ENCODE data around the gene CCDC78.
"Not testable (repeated sequence)": the region's sequence is repeated elsewhere in the genome, so short reads cannot be mapped to it uniquely, and the experiment has no call there.

Gene CCDC78

DNA sequence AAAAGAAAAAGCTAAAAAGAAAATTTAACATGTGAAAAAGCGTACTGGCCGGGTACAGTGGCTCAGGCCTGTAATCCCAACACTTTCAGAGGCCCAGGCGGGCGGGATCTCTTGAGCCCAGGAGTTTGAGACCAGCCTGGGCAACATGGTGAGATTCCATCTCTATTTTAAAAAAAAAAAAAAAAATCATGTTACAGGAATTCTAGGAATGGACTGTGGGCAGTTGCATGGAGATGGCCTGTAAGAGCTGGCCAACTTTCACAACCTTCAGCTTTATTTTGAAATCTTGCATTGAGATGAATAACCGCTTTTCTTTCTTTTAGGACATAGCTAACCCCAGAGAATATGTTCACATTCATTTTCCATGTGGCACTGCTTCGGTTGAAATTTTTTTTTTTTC is 22.8 kb upstream of the CCDC78 start:
- ChIA-PET POLR2A (interaction anchor here (0.8 to 2.0 kb wide), 2 partner anchors 11 to 27 kb away, joined by 5 read pairs; partner anchors contain the start of gene MSLN), CTCF (interaction anchor here (0.6 kb wide), 1 partner anchor 29 kb away, joined by 3 read pairs; no protein-coding TSS in a partner anchor)
- no peak for TF ChIP-seq SP1 (IDR thresholded peaks at IDR 0.05)
- no peak for TF ChIP-seq L3MBTL2 (conservative IDR thresholded peaks at IDR 0.05)
- no peak for TF ChIP-seq LEF1 (IDR thresholded peaks at IDR 0.05; ENCODE audit: borderline replicate concordance)
- TF ChIP-seq, protein P1, sequence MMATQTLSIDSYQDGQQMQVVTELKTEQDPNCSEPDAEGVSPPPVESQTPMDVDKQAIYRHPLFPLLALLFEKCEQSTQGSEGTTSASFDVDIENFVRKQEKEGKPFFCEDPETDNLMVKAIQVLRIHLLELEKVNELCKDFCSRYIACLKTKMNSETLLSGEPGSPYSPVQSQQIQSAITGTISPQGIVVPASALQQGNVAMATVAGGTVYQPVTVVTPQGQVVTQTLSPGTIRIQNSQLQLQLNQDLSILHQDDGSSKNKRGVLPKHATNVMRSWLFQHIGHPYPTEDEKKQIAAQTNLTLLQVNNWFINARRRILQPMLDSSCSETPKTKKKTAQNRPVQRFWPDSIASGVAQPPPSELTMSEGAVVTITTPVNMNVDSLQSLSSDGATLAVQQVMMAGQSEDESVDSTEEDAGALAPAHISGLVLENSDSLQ (IDR thresholded peaks at IDR 0.05): no peak
- TF ChIP-seq ZNF384 (IDR thresholded peaks at IDR 0.05): no peak
- no peak for TF ChIP-seq ARNT (IDR thresholded peaks at IDR 0.05)
- no peak for TF ChIP-seq SUZ12 (IDR thresholded peaks at IDR 0.05)
- no peak for TF ChIP-seq HDGF (IDR thresholded peaks at IDR 0.05; ENCODE audit: borderline replicate concordance)
- no peak for TF ChIP-seq FOXK2 (IDR thresholded peaks at IDR 0.05)
- TF ChIP-seq FOXA1 (IDR thresholded peaks at IDR 0.05): no peak
- no peak for TF ChIP-seq ELF4 (IDR thresholded peaks at IDR 0.05)
- TF ChIP-seq FOXM1 (IDR thresholded peaks at IDR 0.05; ENCODE audit: borderline replicate concordance): no peak
- no peak for TF ChIP-seq NFRKB (IDR thresholded peaks at IDR 0.05)
- TF ChIP-seq CTBP1 (IDR thresholded peaks at IDR 0.05; ENCODE audit: borderline replicate concordance): no peak
- TF ChIP-seq BHLHE40 (IDR thresholded peaks at IDR 0.05; ENCODE audit: borderline replicate concordance): no peak
- no peak for TF ChIP-seq TARDBP (IDR thresholded peaks at IDR 0.05)
- DNase-seq (ENCODE audit: extremely low spot score): no peak

DNA sequence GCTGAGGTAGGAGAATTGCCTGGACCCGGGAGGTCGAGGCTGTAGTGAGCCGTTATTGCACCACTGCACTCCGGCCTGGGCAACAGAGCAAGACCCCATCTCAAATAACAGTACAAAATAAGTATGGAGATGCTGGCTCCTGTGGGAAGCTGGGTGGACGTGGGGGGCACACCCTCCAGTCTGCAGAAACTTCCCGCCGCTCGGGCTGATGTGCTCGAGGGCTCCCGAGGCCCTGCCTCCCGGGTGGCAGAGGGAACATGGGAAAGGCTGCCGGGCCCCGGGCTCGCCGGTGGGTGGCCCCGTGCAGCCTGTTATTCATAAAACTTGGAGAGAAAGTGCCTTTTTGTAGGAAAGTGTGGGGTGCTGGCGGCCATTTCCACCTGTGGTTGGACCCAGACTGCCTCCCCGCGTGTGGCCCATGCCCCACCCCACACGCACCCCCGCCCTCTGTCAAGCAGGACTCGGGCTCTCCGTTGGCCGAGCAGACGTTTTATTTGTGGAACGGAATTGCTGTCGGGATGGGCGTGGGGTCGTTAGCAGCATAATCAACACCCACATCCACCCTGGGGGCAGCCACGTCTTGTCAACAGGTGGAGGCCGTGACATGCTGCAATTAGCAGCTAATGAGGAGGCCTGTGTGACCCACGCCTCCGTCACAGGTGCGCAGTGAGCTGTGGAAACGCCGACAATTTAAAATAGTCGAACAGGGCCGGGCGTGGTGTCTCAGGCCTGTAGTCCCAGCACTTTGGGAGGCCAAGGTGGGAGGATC is 21.9 kb upstream of the CCDC78 start:
- DNase-seq (ENCODE audit: extremely low spot score): no peak
- no peak for TF ChIP-seq TARDBP (IDR thresholded peaks at IDR 0.05)
- TF ChIP-seq NFRKB (IDR thresholded peaks at IDR 0.05): no peak
- no peak for TF ChIP-seq ZNF384 (IDR thresholded peaks at IDR 0.05)
- TF ChIP-seq SUZ12 (IDR thresholded peaks at IDR 0.05): no peak
- POLR2A ChIA-PET: interaction anchor here (0.8 kb wide), 1 partner anchor 27 kb away, joined by 5 read pairs; no protein-coding TSS in a partner anchor
- CTCF ChIA-PET: no interaction called here

DNA sequence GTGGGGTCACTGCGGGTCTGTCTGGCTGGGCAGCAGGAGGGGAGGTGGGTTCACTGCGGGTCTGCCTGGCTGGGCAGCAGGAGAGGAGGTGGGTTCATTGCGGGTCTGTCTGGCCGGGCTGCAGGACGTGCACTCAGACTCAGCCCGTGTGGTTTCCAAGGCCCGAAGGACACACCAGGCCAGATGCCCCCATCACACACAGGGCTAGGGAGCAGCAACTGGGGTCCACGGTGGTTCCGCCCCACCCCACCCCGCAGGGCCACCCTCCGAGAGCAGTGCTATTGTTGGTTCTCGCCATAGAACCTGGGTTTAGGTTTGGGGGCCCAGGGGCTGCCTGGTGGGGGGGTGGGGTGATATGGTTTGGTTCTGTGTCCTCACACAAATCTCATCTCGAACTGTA is 20.4 kb upstream of the CCDC78 start:
- TF ChIP-seq SUZ12 (IDR thresholded peaks at IDR 0.05) (no peak), CTBP1 (IDR thresholded peaks at IDR 0.05; ENCODE audit: borderline replicate concordance) (no peak), BHLHE40 (IDR thresholded peaks at IDR 0.05; ENCODE audit: borderline replicate concordance) (no peak), FOXM1 (IDR thresholded peaks at IDR 0.05; ENCODE audit: borderline replicate concordance) (no peak), LEF1 (IDR thresholded peaks at IDR 0.05; ENCODE audit: borderline replicate concordance) (no peak), ELF4 (IDR thresholded peaks at IDR 0.05) (no peak), TARDBP (IDR thresholded peaks at IDR 0.05) (no peak), HDGF (IDR thresholded peaks at IDR 0.05; ENCODE audit: borderline replicate concordance) (no peak), NFRKB (IDR thresholded peaks at IDR 0.05) (no peak), ZNF384 (IDR thresholded peaks at IDR 0.05) (no peak), FOXA1 (IDR thresholded peaks at IDR 0.05) (no peak), SP1 (IDR thresholded peaks at IDR 0.05) (no peak), FOXK2 (IDR thresholded peaks at IDR 0.05) (no peak), L3MBTL2 (conservative IDR thresholded peaks at IDR 0.05) (no peak), ARNT (IDR thresholded peaks at IDR 0.05) (no peak)
- TF ChIP-seq, protein P1 (IDR thresholded peaks at IDR 0.05): no peak
- DNase-seq (ENCODE audit: extremely low spot score): no peak
- ChIA-PET CTCF (no interaction called here), POLR2A (interaction anchor here (0.6 kb wide), 1 partner anchor 39 kb away, joined by 3 read pairs; no protein-coding TSS in a partner anchor)

DNA sequence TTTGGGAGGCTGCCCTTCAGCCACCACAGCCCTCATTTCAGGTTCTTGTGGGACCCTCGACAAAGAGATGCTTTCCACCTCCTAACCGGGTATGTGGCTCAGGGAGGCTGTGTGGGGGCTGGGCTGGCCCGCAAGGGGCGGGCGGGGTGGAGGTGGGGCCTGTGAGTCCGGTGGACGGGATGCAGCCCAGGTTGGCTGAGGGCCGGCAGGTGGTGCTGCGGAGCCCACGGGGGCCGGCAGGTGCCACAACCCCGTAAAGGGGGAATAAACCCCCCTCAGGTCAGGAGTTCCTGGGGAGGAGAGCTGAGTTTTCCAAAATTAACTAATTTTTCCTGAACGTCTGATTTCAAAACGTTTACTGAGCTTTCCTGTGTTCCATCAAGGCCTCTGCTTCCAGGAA is 19.5 kb upstream of the CCDC78 start:
- DNase-seq (ENCODE audit: extremely low spot score): peak; percentile 70
- CTCF ChIA-PET: interaction anchor here (0.9 kb wide), 1 partner anchor 26 kb away, joined by 3 read pairs; no protein-coding TSS in a partner anchor
- POLR2A ChIA-PET: interaction anchor here (0.9 to 1.4 kb wide), 3 partner anchors 25 to 40 kb away, joined by 3 to 5 read pairs (median 4); partner anchors contain the start of gene ANTKMT
- TF ChIP-seq L3MBTL2 (conservative IDR thresholded peaks at IDR 0.05) (no peak), SUZ12 (IDR thresholded peaks at IDR 0.05) (no peak), TARDBP (IDR thresholded peaks at IDR 0.05) (no peak), ZNF384 (IDR thresholded peaks at IDR 0.05) (no peak), LEF1 (IDR thresholded peaks at IDR 0.05; ENCODE audit: borderline replicate concordance) (no peak), SP1 (IDR thresholded peaks at IDR 0.05) (no peak), FOXA1 (IDR thresholded peaks at IDR 0.05) (no peak), BHLHE40 (IDR thresholded peaks at IDR 0.05; ENCODE audit: borderline replicate concordance) (no peak), FOXK2 (IDR thresholded peaks at IDR 0.05) (no peak), NFRKB (IDR thresholded peaks at IDR 0.05) (no peak), CTBP1 (IDR thresholded peaks at IDR 0.05; ENCODE audit: borderline replicate concordance) (no peak)

DNA sequence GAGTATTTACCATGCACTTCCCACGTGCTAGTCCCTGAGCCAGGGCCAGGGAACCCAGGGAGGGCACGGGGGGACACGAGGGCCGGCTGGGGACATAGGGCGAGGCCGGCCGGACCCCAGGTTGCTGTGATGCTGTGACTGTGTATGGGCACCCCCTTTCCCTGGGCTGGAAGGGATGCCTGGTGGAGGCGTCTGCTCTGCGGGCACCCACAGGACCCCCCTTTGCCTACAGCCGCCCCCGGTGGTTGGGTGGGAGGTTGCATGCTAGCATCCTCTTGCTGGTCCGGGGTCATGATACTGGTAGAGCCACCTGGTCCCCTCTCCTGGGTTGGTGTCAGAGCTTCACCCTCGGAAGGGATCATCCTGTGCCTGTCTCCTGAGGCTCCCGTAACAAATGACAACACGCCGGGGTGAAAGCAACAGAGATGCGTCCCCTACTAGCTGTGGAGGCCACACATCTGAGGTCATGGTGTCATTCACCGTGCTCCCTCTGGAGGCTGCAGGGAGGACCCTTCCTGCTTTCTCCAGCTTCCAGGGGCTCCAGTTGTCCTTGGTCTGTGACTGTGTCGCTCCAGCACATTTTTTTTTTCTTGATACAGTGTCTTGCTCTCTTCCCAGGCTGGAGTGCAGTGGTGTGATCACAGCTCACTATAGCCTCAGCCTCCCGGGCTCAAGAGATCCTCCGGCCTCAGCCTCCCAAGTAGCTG is 17.7 kb upstream of the CCDC78 start:
- POLR2A ChIA-PET: interaction anchor here (0.8 to 1.4 kb wide), 4 partner anchors 16 to 31 kb away, joined by 3 to 7 read pairs (median 4); partner anchors contain the start of gene ANTKMT
- TF ChIP-seq ELF4 (IDR thresholded peaks at IDR 0.05) (no peak), NFRKB (IDR thresholded peaks at IDR 0.05) (no peak), HDGF (IDR thresholded peaks at IDR 0.05; ENCODE audit: borderline replicate concordance) (no peak), SUZ12 (IDR thresholded peaks at IDR 0.05) (no peak), FOXK2 (IDR thresholded peaks at IDR 0.05) (no peak), ZNF384 (IDR thresholded peaks at IDR 0.05) (no peak), L3MBTL2 (conservative IDR thresholded peaks at IDR 0.05) (no peak), ARNT (IDR thresholded peaks at IDR 0.05) (no peak), FOXM1 (IDR thresholded peaks at IDR 0.05; ENCODE audit: borderline replicate concordance) (no peak), LEF1 (IDR thresholded peaks at IDR 0.05; ENCODE audit: borderline replicate concordance) (no peak), FOXA1 (IDR thresholded peaks at IDR 0.05) (no peak), BHLHE40 (IDR thresholded peaks at IDR 0.05; ENCODE audit: borderline replicate concordance) (no peak), TARDBP (IDR thresholded peaks at IDR 0.05) (no peak), CTBP1 (IDR thresholded peaks at IDR 0.05; ENCODE audit: borderline replicate concordance) (no peak), SP1 (IDR thresholded peaks at IDR 0.05) (no peak)
- TF ChIP-seq, protein P1 (IDR thresholded peaks at IDR 0.05): no peak
- no peak for DNase-seq (ENCODE audit: extremely low spot score)
- CTCF ChIA-PET: interaction anchor here (1.1 kb wide), 1 partner anchor 8 kb away, joined by 3 read pairs; no protein-coding TSS in a partner anchor

DNA sequence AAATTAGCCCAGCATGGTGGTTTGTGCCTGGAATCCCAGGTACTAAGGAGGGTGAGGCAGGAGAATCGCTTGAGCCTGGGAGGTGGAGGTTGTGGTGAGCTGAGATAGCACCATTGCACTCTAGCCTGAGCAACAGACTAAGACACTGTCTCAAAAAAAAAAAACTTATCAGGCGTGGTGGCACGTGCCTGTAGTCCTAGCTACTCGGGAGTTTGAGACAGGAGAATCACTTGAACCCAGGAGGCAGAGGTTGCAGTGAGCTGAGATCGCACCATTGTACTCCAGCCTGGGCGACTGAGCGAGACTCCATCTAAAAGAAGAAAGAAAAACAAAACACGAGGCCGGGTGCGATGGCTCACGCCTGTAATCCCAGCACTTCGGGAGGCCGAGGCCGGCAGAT is 16.7 kb upstream of the CCDC78 start:
- CTCF ChIA-PET: interaction anchor here (1.1 kb wide), 1 partner anchor 7 kb away, joined by 3 read pairs; no protein-coding TSS in a partner anchor
- POLR2A ChIA-PET: interaction anchor here (0.6 to 1.4 kb wide), 5 partner anchors 11 to 30 kb away, joined by 3 to 5 read pairs (median 3); no protein-coding TSS in a partner anchor
- DNase-seq (ENCODE audit: extremely low spot score): not testable (repeated sequence)

All from HEK293T (cell line).